Measurements from ENCODE around the gene PTF1A.

Gene PTF1A

DNA sequence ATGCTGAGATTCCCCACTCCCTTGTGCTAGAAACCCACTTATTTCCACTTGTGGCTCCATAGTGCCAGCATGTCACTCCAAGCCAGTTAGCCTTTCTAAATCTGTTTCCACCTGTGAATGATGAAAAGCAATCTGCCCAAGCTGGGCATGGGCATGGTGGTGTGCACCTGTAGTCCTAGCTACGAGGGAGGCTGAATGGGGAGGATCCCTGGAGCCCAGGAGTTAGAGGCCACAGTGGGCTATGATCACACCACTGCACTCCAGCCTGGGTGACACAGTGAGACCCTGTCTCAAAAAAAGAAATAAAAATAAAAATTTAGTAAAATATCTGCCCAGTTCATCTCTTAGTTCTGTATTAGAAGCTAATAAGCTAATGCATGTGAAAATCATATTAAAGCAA is 5.0 kb upstream of the PTF1A start:
- DNase-seq (ENCODE audit: low read depth in 2 of 2): no peak

DNA sequence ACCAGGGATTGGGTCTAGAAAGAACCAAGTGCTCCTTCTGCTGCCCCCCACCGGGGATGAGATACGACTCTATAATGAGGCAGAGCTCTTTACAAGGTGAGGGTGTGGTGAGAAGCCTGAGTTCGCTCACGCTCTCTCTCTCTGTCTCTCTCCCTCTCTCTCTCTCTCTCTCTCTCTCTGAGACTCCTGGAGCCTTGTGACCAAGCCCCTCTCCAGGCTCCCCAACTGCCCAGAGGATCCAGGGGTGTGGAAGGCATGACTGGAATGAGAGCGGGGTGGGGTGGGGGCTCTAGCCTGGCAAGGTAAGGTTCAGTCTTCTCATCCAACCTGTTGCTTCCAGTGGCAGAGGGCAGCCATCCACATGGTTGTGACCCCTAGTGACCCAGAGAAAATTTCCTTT is 3.1 kb upstream of the PTF1A start:
- DNase-seq (ENCODE audit: low read depth in 2 of 2): no peak

DNA sequence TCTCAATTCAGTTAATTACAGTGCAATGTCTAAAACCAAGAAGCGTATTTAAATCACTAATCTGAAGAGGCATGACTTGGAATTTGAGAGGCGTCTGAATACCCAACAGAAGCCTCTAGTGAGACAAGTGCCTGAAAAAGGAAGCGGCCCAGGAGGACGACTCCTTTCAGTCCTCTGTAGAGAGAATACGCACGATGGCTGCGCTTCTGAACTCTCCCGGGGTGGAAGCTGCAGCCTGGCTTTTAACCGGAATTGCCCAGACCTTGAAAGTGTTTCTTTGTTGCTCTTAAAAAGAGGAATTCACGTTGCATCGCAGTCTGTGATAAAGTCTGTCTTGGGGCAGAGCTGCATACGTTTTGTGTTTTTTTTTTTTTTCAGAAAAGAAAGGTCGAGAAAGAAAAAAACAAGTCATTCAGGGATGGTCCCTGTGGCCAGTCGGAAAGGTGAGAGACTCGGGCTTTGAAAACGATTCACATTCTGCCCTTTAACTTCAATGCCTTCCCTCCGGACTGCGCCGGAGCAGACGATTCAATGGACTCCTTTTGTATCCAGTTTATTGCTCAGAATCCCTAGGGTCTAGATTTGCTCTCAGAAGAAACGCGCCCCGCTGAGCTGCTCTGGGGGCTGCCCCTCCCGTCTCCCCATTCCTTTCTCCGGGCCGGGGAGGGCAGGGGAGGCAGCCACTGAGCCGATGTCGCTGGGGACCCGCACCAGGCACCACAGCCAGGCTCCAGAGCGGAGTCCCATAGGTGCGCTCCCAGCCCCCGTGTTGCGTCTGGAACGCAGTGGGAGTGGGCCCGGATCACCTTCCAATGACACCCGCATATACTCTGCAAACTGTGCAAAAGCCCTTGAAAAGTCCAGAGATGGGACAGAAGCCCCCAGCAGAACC is 994 bp upstream of the PTF1A start:
- DNase-seq (ENCODE audit: low read depth in 2 of 2): no peak

DNA sequence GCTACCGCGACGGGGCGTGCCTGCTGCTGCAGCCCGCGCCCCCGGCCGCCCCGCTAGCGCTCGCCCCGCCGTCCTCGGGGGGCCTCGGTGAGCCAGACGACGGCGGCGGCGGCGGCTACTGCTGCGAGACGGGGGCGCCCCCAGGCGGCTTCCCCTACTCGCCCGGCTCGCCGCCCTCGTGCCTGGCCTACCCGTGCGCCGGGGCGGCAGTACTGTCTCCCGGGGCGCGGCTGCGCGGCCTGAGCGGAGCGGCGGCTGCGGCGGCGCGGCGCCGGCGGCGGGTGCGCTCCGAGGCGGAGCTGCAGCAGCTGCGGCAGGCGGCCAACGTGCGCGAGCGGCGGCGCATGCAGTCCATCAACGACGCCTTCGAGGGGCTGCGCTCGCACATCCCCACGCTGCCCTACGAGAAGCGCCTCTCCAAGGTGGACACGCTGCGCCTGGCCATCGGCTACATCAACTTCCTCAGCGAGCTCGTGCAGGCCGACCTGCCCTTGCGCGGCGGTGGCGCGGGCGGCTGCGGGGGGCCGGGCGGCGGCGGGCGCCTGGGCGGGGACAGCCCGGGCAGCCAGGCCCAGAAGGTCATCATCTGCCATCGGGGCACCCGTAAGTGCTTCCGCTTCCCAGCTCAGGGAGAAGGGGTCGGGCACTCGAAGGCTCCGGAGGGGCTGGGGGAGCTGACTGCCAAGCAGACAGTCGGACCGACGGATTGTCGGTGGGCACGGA is 761 bp downstream of the PTF1A start:
- no peak for DNase-seq (ENCODE audit: low read depth in 2 of 2)

DNA sequence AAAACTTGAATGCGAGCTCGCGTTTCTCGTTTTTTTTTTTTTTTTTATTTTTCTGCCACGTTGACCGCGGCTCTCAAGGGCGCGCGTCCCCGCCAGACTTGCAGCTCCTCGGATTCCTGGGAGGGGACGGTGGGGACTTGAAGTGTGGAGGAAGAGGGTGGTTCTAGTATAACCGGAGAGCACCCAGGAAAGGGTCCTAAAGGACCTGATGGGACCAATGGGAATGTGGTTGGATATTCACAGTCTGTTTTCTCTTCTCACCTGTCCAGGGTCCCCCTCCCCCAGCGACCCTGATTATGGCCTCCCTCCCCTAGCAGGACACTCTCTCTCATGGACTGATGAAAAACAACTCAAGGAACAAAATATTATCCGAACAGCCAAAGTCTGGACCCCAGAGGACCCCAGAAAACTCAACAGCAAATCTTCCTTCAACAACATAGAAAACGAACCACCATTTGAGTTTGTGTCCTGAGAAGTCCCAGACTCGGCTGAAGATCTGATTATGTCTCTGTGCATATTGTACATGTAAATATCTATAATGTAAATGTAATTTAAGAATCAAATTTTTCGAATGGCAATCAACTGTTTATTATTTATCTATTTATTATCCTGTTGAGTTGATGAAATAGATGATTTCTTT is 1.4 kb downstream of the PTF1A start:
- DNase-seq (ENCODE audit: low read depth in 2 of 2): no peak

DNA sequence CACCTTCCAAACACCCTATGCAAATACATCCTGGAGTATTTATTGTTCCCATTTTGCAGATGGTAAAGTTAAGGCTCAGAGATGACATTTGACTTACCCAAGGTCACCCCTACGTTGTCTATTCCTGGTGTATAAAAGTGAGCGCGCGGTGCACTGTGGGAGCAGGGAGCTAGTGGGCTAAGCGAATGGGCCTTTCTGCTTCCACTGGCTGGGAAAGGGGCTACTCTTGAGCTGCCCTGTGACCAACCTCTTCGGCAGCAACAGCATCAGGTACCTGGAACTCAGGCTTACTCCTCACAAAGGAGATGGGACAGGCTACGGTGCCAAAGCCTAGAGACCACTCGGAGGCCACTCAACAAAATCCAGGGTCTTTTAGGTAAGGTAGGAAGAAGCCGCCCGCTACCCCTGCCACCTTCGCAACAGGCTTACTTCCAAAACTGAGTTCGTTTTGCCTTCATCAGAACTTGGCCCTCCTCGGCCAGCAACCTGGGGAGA is 2.4 kb downstream of the PTF1A start:
- no peak for DNase-seq (ENCODE audit: low read depth in 2 of 2)

DNA sequence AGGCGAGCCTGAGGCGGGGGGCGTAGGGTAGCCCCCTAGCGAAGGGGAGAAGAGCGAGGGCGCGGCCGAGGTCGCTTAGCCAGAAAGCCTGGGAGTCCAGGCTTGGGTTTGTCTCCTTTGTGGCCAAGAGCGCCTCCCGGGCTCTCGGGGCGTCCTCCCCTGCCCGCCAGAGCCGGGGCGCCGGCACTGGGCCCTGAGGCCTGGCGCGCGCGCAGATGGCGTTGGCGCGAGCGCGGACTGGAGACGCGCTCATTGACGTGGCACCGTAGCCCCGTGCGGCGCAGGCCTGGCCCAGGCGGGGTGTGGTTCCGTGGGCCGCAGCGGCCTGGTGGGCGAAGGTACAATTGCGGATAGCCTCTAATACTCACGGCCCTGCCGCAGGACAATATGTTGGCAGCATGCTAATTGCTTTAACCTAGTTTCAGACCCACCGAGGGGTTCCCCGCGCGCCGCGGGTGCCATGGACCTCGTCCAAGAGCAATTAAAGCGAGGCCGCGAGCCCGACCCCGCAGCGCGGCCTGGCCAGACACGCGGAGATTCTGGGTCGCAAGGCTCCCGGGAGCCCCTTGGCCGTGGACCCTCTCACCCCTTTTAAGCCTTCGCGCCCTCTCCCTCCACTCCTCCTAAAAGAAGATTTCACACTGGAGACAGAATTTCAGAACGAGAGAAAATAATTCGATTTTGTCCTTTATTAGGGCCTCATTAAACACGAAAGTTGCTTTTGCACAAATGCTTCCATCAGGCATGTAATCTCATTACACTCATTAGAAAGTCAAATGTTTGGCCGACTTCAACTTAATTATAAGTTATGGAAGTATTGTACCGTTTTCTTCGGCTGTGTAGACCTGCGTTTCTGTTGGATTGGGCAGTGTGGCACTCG is 3.1 kb downstream of the PTF1A start:
- DNase-seq (ENCODE audit: low read depth in 2 of 2): no peak

DNA sequence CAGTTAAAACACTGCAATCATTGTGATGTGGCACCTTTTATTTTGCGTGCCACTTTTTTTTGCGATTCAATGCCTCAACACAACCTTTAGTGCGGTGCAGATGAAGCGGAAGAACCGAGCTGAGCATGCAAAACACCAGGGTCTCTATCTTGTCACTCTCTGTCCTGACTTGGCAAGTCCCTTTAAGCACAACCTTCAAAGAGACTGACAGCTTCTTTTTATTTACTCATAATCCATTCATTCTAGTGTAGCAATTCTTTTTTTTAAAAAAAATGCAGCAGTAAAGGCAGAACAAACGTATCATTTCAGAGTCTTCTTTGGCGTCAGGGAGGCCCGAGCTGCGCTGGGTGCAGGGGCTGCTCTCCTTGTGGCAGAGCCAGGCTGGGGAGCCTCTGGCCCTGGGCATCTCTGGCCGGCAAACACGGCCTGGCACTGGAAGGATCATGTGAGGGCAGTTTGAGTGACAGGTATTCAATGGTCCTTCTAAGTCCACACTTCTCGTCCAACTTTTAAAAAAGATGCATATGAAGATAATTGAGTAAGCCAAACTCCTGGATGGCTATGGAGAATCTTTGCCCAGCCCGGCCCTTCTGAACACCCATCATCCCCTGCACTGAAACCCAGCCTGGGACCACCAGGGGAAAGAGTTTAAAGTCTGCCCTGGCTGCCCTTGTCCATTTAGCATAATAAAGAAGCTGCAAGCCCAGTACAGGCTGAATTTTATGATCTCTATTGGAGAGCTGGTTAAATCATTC is 3.9 kb downstream of the PTF1A start:
- no peak for DNase-seq (ENCODE audit: low read depth in 2 of 2)

DNA sequence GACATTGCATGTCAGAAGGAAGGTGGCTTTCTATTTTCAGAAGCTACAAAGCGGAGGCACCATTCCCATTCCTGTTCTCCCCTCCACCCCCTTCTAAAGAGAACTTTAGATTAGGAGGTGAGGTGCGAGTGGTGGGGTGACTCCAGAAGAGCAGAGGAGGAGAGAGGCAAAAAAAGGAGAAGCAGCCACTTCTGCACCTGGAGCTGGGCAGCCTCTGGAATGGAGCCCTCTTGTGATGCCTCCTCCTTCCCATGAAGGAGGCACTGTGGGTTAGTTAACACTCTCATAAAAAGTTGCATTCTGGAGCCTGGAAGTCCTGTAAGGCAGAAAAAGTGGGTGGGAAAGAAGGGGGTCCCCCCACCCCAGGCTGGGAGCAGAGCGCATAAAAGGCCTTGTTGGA is 4.8 kb downstream of the PTF1A start:
- no peak for DNase-seq (ENCODE audit: low read depth in 2 of 2)

DNA sequence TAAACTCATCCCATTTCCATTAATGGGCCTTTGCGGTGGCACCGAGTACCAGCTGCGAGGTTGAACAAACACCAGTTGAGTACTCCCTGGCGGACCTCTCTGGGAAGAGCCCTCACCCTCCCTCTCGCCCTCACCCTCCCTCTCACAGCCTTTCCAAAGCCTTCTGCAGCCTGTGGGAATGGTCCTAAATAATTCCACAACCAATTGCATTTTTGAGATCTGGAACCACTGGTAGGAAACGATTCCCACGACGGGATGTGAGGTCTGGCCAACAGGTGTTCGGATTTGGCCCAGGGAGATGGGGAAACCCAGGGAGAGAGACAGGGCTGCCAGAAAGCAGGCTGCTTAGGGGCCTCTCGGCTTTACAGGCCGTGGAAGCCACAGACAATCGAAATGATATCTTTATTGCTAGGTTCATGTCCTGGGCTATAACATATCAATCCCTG is 5.3 kb downstream of the PTF1A start:
- no peak for DNase-seq (ENCODE audit: low read depth in 2 of 2)

DNA sequence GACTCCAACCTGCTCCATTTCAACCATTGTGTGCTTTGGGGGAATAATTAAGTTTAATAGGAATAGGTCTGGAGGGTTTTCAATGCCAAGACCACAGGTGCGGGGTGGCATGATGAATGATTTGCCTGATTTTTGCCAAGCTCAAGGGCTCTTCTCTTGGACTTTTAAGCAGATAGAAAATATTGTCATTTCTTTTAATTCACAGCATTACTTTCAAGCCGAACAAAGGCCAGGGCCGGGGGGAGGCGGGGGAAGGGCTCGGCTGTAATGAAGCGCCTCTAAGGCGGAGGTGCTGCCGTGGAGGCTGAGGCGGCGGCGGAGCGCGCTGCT is 6.5 kb downstream of the PTF1A start:
- DNase-seq (ENCODE audit: low read depth in 2 of 2): no peak

DNA sequence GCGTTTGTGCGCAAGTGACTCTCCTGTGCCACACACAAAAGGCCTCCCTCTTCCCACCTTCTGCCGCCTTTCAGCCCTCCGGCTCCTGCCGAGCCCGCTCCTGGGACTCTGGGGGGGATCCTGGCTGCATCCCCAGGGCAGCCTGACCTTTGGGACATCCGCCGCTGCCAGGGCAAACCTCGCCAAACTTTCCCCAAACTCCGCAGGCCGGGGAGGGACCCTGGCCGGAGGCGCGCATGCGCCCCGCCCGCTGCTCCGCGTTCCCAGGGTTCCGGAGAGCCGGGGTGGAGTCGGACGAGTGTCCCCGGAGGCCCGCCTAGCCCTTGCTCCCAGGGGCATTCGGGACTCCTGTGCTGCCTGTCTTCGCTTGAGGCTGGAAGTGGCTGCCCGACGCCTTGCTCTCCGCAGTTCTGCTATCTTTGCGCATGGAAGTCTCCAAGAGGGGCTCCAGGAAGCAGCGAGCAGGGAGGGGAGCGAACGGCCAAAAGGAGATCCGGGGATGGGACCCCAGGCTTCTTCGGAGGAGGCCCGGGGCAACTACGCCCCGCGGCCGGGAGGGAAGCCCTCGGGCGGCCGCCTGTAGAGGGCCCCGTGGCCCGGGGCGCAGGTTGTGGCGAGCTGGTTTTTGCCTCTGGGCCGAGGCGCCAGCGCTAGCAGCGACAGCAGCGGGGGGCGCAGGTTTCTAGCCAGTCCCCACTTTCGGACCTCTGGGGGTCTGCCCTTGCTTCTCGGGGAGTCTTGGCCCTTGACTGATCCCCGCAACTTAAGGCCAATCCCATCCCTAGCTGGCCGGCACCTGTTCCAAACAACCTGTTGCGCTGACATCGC is 7.0 kb downstream of the PTF1A start:
- no peak for DNase-seq (ENCODE audit: low read depth in 2 of 2)

DNA sequence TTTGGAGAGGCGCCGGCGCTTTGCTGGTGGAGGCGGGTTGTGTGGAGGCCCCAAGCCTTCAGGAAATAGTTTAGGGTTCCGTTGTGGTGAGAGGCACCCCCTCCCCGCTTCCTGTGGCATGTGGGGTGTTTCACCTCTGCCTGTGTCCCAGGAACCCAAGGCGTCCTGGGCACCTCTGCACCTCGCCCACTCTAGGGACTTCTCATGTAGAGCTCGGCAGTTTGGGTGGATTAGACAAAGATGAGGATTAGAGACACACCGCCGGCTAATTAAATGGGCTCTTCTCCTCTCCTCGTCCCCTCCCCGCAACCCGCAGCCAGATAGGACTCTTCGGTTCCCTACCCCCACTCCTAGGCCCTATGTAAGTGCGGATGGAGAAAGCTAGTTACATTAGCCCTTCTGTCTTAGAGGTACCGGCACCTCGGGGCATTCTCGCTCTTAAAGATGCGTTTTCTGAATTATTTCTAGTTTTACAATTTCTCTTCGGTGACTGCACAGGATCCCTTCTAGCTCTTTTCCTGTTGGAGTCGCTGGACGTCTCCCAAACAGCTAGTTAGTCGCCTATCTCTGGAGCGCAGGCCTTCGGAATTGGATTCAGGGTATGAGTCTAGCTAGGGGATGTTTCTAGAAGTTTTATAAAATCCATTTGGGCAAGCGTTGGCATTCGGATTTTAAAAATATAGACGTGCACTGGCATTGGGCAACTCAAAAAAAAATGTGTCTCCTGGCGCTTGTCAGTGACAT is 7.8 kb downstream of the PTF1A start:
- DNase-seq (ENCODE audit: low read depth in 2 of 2): no peak

DNA sequence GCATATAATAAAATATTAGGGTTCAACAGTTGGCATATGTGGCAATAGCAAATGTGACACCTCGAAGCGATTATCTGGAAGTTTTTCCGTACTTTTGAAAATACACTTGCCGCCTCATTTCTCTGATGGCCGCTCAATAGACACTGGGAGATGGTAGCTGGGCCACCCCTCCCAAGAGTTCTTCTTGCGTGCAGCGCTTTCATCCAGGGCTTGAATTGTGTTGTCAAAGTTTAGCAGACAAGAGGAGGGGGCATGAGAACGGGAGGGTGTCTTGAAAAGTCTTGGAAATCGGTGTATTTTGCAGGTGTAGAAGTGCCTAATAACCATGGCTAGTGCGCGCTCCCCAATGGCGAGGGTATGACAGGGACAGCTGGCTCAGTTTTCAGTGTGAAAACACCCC is 8.5 kb downstream of the PTF1A start:
- DNase-seq (ENCODE audit: low read depth in 2 of 2): no peak

DNA sequence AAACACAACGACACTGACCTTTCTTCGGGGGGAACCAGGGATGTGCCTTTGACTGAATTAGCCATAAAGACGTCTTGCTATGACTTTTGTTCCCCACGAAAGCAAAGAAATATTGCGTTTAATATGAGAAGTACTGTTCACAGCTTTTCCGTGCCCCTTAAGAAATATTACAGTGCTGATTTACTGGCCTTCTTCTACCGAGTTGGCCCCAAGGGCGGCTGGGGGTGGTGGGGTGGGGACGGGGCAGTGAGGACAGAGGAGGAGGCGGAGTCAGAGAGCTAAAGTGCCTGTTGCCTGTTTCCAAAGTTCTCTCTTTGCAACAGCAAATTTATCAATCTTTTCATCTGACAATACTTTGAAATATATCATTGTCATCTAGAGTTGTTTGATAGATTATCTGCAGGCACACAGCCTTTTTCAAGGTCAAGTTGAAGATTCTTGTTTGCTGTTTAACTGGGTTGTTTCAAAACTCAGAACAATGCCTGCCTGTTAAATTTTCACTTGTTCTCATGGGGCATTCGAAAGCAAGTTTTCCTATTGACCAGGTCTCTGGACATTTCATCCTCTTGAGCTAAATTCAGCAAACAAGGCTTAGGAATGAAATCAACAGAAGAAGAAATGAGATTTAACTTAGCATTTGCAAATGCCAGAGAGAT is 9.0 kb downstream of the PTF1A start:
- DNase-seq (ENCODE audit: low read depth in 2 of 2): no peak

DNA sequence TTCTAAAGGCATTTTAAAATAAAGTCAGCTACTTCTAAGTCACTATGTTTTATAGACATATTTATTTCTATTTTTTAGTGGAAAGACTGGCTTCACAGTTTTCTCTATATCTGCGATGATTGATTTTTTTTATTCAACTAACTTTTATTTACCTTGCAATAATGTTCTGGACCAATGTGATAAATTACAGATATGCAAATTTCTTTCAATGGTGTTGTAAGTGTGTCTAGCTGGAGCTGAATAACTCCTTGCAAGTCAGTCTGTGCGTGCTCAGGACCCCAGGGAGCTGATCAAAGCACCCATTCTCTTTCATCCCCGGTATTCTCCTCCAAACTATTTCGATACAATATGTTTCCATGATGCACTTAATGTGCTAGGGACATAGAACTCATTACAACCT is 9.7 kb downstream of the PTF1A start:
- no peak for DNase-seq (ENCODE audit: low read depth in 2 of 2)

DNA sequence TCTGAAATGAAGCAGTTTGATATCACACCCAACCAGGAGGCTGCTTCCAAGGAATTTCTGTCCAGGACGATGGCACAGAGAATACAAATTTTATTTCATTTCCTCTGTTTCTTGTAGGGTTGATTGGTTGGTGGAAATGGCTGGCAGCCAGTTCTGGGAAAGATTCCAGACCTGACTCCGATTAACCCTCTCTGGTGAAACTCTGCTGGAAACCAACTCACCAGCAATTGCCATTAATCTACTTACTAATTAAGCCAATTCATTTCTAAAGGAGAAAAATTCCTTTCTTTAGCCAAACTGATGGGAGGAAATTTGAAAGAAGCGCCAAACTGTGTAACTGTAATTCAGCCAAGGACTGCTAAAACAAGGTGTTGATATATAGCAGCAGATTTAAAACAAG is 10.7 kb downstream of the PTF1A start:
- no peak for DNase-seq (ENCODE audit: low read depth in 2 of 2)

DNA sequence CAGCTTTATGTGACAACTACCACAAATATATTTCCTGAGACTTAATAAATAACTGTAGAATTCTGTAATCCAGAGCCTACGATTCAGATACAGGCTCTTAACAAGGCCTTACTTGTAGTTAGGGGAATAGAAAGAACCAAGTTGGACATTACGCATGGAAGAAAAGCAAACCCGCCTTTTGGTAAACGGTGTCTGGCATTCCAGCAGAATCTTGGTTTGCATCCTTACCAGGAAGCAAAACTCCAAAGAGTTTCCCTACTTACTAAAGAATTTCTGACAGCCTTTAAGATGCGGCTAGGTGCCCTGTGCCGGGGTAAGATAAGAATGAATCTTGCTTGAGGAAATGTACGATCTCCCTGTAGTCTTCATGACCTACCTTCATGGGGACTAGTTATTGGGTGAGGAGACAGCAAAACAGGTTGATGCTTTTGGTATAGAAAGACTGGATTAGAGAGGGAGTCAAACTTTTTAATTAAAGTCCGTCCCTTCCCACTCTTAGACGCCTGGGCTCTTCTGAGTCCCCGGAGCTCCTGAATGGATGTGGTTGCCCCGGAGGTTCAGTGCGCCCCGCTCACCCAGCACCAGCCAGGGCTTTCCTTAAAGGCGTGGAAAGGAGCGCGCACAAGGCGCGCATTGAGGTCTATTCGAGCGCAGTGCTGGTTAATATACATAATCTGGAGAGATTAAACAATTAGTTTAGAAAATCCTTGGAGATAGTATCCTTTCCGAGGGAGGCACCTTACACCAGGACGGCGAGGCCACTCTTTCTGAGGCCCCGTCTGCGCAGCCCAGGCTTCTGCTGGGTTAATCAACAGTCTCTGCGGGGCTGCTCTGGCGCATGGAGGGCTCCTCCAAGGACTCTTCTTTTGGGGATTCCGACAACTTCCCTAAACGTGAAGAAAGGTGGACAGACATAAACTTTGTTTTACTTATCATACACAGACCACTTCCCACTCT is 11.5 kb downstream of the PTF1A start:
- DNase-seq (ENCODE audit: low read depth in 2 of 2): no peak
